ENCODE results near the gene ACADVL. TPM values are rescaled to one million over a fixed set of nuclear protein-coding genes. Genes with fewer than 3 reads are reported as not detected.
"Not testable (repeated sequence)": the region's sequence is repeated elsewhere in the genome, so short reads cannot be mapped to it uniquely, and the experiment has no call there.

ACADVL gene
- total RNA-seq, result 1,000 to 10,000 TPM in 8 of 9 donors, 100 to 1,000 TPM in 1; 961 to 2,378 (median 1,747) TPM
- 1,000 to 10,000 TPM in 2 of 3 donors, 100 to 1,000 TPM in 1; 972 to 6,098 (median 5,777) TPM for polyA plus RNA-seq
- long read RNA-seq, donor 1, transcript ACADVL-203 (20 exons, 2,323 nt), result major isoform, 72 of 954 reads
- long read RNA-seq, donor 1, transcript ACADVL-215 (5 exons, 709 nt), result minor isoform, 16 of 954 reads
- long read RNA-seq, donor 1, transcript ACADVL-214 (1 exons, 1,732 nt), result minor isoform, 25 of 954 reads
- long read RNA-seq, donor 1, transcript ACADVL-209 (2 exons, 562 nt), result minor isoform, 17 of 954 reads
- long read RNA-seq, donor 1, partial matches to known transcripts, result 702 of 954 reads
- long read RNA-seq, donor 1, other reads (novel, unspliced or antisense), result 105 of 954 reads
- long read RNA-seq, donor 2, transcript ACADVL-203 (20 exons, 2,323 nt), result major isoform, 64 of 195 reads
- long read RNA-seq, donor 2, transcript ACADVL-206 (8 exons, 1,212 nt), result minor isoform, 11 of 195 reads
- long read RNA-seq, donor 2, transcript ACADVL-214 (1 exons, 1,732 nt), result minor isoform, 25 of 195 reads
- long read RNA-seq, donor 2, transcript ACADVL-215 (5 exons, 709 nt), result minor isoform, 7 of 195 reads
- long read RNA-seq, donor 2, partial matches to known transcripts, result 73 of 195 reads
- long read RNA-seq, donor 2, other reads (novel, unspliced or antisense), result 0 of 195 reads
- long read RNA-seq, donor 3, transcript ACADVL-214 (1 exons, 1,732 nt), result minor isoform, 28 of 136 reads
- long read RNA-seq, donor 3, transcript ACADVL-206 (8 exons, 1,212 nt), result minor isoform, 7 of 136 reads
- long read RNA-seq, donor 3, transcript ACADVL-203 (20 exons, 2,323 nt), result major isoform, 60 of 136 reads
- long read RNA-seq, donor 3, transcript ACADVL-209 (2 exons, 562 nt), result minor isoform, 6 of 136 reads
- long read RNA-seq, donor 3, partial matches to known transcripts, result 17 of 136 reads
- long read RNA-seq, donor 3, other reads (novel, unspliced or antisense), result 0 of 136 reads
- long read RNA-seq, donor 4, transcript ACADVL-203 (20 exons, 2,323 nt), result major isoform, 333 of 482 reads
- long read RNA-seq, donor 4, transcript ACADVL-215 (5 exons, 709 nt), result minor isoform, 8 of 482 reads
- long read RNA-seq, donor 4, partial matches to known transcripts, result 58 of 482 reads
- long read RNA-seq, donor 4, other reads (novel, unspliced or antisense), result 76 of 482 reads
- long read RNA-seq, donor 5, transcript ACADVL-215 (5 exons, 709 nt), result minor isoform, 12 of 3,341 reads
- long read RNA-seq, donor 5, transcript ACADVL-202 (19 exons, 2,191 nt), result minor isoform, 8 of 3,341 reads
- long read RNA-seq, donor 5, transcript ACADVL-203 (20 exons, 2,323 nt), result major isoform, 2,203 of 3,341 reads
- long read RNA-seq, donor 5, transcript ACADVL-201 (19 exons, 2,352 nt), result minor isoform, 42 of 3,341 reads
- long read RNA-seq, donor 5, partial matches to known transcripts, result 217 of 3,341 reads
- long read RNA-seq, donor 5, other reads (novel, unspliced or antisense), result 849 of 3,341 reads
- long read RNA-seq, donor 6, transcript ACADVL-215 (5 exons, 709 nt), result minor isoform, 5 of 264 reads
- long read RNA-seq, donor 6, transcript ACADVL-203 (20 exons, 2,323 nt), result major isoform, 150 of 264 reads
- long read RNA-seq, donor 6, partial matches to known transcripts, result 52 of 264 reads
- long read RNA-seq, donor 6, other reads (novel, unspliced or antisense), result 50 of 264 reads
- long read RNA-seq, donor 7, transcript ACADVL-203 (20 exons, 2,323 nt), result major isoform, 44 of 154 reads
- long read RNA-seq, donor 7, transcript ACADVL-209 (2 exons, 562 nt), result minor isoform, 7 of 154 reads
- long read RNA-seq, donor 7, transcript ACADVL-206 (8 exons, 1,212 nt), result minor isoform, 13 of 154 reads
- long read RNA-seq, donor 7, transcript ACADVL-214 (1 exons, 1,732 nt), result minor isoform, 19 of 154 reads
- long read RNA-seq, donor 7, partial matches to known transcripts, result 53 of 154 reads
- long read RNA-seq, donor 7, other reads (novel, unspliced or antisense), result 6 of 154 reads
- long read RNA-seq, donor 8, transcript ACADVL-215 (5 exons, 709 nt), result minor isoform, 13 of 440 reads
- long read RNA-seq, donor 8, transcript ACADVL-209 (2 exons, 562 nt), result minor isoform, 12 of 440 reads
- long read RNA-seq, donor 8, transcript ACADVL-203 (20 exons, 2,323 nt), result major isoform, 133 of 440 reads
- long read RNA-seq, donor 8, transcript ACADVL-214 (1 exons, 1,732 nt), result minor isoform, 24 of 440 reads
- long read RNA-seq, donor 8, partial matches to known transcripts, result 204 of 440 reads
- long read RNA-seq, donor 8, other reads (novel, unspliced or antisense), result 31 of 440 reads
- long read RNA-seq, donor 9, transcript ACADVL-209 (2 exons, 562 nt), result minor isoform, 6 of 140 reads
- long read RNA-seq, donor 9, transcript ACADVL-203 (20 exons, 2,323 nt), result major isoform, 62 of 140 reads
- long read RNA-seq, donor 9, transcript ACADVL-206 (8 exons, 1,212 nt), result minor isoform, 7 of 140 reads
- long read RNA-seq, donor 9, transcript ACADVL-214 (1 exons, 1,732 nt), result minor isoform, 28 of 140 reads
- long read RNA-seq, donor 9, partial matches to known transcripts, result 20 of 140 reads
- long read RNA-seq, donor 9, other reads (novel, unspliced or antisense), result 5 of 140 reads
- long read RNA-seq, donor 10, transcript ACADVL-203 (20 exons, 2,323 nt), result major isoform, 33 of 124 reads
- long read RNA-seq, donor 10, transcript ACADVL-215 (5 exons, 709 nt), result minor isoform, 8 of 124 reads
- long read RNA-seq, donor 10, transcript ACADVL-214 (1 exons, 1,732 nt), result minor isoform, 19 of 124 reads
- long read RNA-seq, donor 10, partial matches to known transcripts, result 51 of 124 reads
- long read RNA-seq, donor 10, other reads (novel, unspliced or antisense), result 0 of 124 reads

DNA sequence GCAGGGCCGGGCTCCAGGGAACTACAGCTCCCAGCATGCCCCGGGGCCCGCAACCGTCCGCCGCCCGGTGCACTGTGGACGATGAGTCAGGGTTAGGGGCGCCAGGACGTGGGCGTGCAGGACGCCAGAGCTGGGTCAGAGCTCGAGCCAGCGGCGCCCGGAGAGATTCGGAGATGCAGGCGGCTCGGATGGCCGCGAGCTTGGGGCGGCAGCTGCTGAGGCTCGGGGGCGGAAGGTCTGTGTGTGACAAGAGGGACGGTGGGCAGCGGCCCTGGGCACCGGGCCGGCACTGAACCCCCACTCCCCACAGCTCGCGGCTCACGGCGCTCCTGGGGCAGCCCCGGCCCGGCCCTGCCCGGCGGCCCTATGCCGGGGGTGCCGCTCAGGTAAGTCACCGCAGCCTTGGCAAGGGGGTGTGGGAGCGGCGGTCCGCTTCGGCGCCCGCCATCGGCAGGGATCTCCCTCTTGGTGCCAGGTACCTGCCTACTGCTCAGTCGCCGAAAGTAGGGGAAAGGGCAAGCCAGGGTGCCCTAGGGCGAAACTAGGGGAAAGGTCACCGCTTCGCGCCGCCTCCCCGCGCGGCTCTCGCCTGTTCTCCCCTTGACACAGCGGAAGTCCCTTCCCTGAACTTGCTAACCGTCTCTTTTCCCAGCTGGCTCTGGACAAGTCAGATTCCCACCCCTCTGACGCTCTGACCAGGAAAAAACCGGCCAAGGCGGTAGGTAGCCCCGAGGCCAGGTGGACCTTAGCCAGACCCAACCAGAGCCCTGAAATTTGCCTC, at the start of gene ACADVL, which contains the start of gene DLG4:
Gene ACADVL, plus strand, starts transcription at position 127 of the 781 bp plus-strand sequence. Its CDS starts 47 bp downstream, at position 174.
Gene DLG4, minus strand, starts transcription at position 25 of the 781 bp plus-strand sequence.
- peaks cover 0 to 30% of the 10 kb centered on the region in 2 donors for H3K36me3 ChIP-seq (replicated peaks in 1 of 2)
- peaks cover 45 to 78% of the 10 kb centered on the region in 2 donors for H3K4me1 ChIP-seq (replicated peaks in 1 of 2)

DNA sequence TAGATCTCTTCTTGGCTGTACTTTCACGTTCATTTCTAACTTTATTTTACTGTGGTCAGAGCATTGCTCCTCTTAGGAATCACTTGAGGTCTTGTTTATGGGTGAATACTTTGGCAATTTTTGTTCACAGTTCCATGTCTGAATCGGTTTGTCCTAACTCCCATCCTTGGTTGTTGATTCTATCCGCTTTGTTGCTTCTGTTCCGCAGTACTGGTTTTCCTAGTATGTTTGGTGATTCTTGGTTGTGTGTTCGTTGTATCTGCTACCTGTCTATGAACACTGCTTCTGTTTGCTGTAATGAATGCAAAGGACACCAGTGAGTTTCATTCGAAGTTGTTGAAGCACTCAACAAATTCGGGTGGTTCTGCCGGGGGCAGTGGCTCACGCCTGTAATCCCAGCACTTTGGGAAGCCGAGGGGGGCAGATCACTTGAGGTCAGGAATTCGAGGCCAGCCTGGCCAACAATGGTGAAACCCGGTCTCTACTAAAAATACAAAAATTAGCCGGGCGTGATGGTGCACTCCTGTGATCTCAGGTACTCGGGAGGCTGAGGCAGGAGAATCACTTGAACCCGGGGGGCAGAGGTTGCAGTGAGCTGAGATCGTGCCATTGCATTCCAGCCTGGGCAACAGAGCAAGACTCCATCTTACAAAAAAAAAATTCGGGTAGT, 47.1 kb upstream of the ACADVL start:
- DNase-seq; H3K9me3 ChIP-seq (replicated peaks in 1 of 3); H3K27me3 ChIP-seq; H3K36me3 ChIP-seq (replicated peaks in 1 of 2); H3K27ac ChIP-seq; H3K4me3 ChIP-seq; H3K4me1 ChIP-seq (replicated peaks in 1 of 2); intact Hi-C loops (cut with DNase I): not testable (repeated sequence)
- WGBS, 4 donors, result 91 to 92% (median 92%) methylated on average over 18 of the region's 18 CpGs

More for the DNA sequence above, at the start of gene ACADVL, which contains the start of gene DLG4:
- 0 to 2% (median 1%) methylated on average over 22 to 63 of the region's 63 CpGs for WGBS, 4 donors
- H3K9me3 ChIP-seq (replicated peaks in 1 of 3), result no peaks in the 10 kb centered on the region
- TF ChIP-seq, protein P1, sequence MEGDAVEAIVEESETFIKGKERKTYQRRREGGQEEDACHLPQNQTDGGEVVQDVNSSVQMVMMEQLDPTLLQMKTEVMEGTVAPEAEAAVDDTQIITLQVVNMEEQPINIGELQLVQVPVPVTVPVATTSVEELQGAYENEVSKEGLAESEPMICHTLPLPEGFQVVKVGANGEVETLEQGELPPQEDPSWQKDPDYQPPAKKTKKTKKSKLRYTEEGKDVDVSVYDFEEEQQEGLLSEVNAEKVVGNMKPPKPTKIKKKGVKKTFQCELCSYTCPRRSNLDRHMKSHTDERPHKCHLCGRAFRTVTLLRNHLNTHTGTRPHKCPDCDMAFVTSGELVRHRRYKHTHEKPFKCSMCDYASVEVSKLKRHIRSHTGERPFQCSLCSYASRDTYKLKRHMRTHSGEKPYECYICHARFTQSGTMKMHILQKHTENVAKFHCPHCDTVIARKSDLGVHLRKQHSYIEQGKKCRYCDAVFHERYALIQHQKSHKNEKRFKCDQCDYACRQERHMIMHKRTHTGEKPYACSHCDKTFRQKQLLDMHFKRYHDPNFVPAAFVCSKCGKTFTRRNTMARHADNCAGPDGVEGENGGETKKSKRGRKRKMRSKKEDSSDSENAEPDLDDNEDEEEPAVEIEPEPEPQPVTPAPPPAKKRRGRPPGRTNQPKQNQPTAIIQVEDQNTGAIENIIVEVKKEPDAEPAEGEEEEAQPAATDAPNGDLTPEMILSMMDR (IDR thresholded peaks at IDR 0.05), result no peak
- peak; percentile 88 to 98 for TF ChIP-seq POLR2A (IDR thresholded peaks at IDR 0.05)
- peak within 1 kb of the TSS; percentile 48 to 99 (median 82) for H3K4me3 ChIP-seq
- intact Hi-C loops (cut with DNase I), result no loop called here
- H3K27ac ChIP-seq, result peak within 1 kb of the TSS; percentile 86 to 100 (median 97)
- H3K27me3 ChIP-seq, result no peaks in the 10 kb centered on the region
- peak; percentile 92 to 97 (median 95) for DNase-seq
